Stimulated activated CD8-positive, alpha-beta memory T cell treated with anti-CD3 and anti-CD28 coated beads, Interleukin-12 subunit alpha, Interleukin-12 subunit beta, amount 100 ng/mL, for 1 hour (primary cell): Measurements from ENCODE around the gene MAPK8.
"Not testable (repeated sequence)": the region's sequence is repeated elsewhere in the genome, so short reads cannot be mapped to it uniquely, and the experiment has no call there.

ENCODE experiments used
- DNase-seq: peaks from one replicate; pipeline ENCODE4 v3.0.0-alpha.2; 2020; ENCODE audit warnings: low read depth

The MAPK8 gene

GRCh38 chr10:48336978-48337599 lies 30.6 kb downstream of the MAPK8 start:
- no peak for DNase-seq

- no peak for DNase-seq
Observed at GRCh38 chr10:48340734-48341133, 34.3 kb downstream of the MAPK8 start.

- no peak for DNase-seq
Observed at GRCh38 chr10:48343106-48343505, 36.6 kb downstream of the MAPK8 start.

- DNase-seq = no peak
Observed at GRCh38 chr10:48343921-48344598, 37.6 kb downstream of the MAPK8 start.

- DNase-seq = not testable (repeated sequence)
Observed at GRCh38 chr10:48346248-48346647, 39.8 kb downstream of the MAPK8 start.

- DNase-seq = not testable (repeated sequence)
Observed at GRCh38 chr10:48347539-48347938, 41.1 kb downstream of the MAPK8 start.

GRCh38 chr10:48347943-48348342 lies 41.5 kb downstream of the MAPK8 start:
- DNase-seq = not testable (repeated sequence)

GRCh38 chr10:48353246-48353645 lies 46.8 kb downstream of the MAPK8 start:
- DNase-seq = no peak

GRCh38 chr10:48357631-48358030 lies 51.2 kb downstream of the MAPK8 start:
- DNase-seq = no peak

GRCh38 chr10:48358162-48358561 lies 51.7 kb downstream of the MAPK8 start:
- no peak for DNase-seq

- no peak for DNase-seq
Observed at GRCh38 chr10:48358838-48359237, 52.4 kb downstream of the MAPK8 start.

- no peak for DNase-seq
Observed at GRCh38 chr10:48361176-48361575, 54.7 kb downstream of the MAPK8 start.

- DNase-seq = peak; percentile 8
Observed at GRCh38 chr10:48363617-48364355, 57.3 kb downstream of the MAPK8 start.

GRCh38 chr10:48364659-48365405 lies 58.4 kb downstream of the MAPK8 start:
- DNase-seq = no peak

GRCh38 chr10:48365668-48366067 lies 59.2 kb downstream of the MAPK8 start:
- no peak for DNase-seq

GRCh38 chr10:48366261-48366660 lies 59.8 kb downstream of the MAPK8 start:
- no peak for DNase-seq

GRCh38 chr10:48369501-48369900 lies 63.0 kb downstream of the MAPK8 start:
- DNase-seq = no peak

GRCh38 chr10:48377751-48378530 lies 71.5 kb downstream of the MAPK8 start:
- DNase-seq = no peak

- no peak for DNase-seq
Observed at GRCh38 chr10:48378675-48379074, 72.2 kb downstream of the MAPK8 start.

GRCh38 chr10:48381971-48382370 lies 75.5 kb downstream of the MAPK8 start:
- no peak for DNase-seq

- no peak for DNase-seq
Observed at GRCh38 chr10:48382982-48383381, 76.5 kb downstream of the MAPK8 start.

- no peak for DNase-seq
Observed at GRCh38 chr10:48383393-48383792, 76.9 kb downstream of the MAPK8 start.
